ENCODE results near the gene ZNF831.

The ZNF831 gene

DNA sequence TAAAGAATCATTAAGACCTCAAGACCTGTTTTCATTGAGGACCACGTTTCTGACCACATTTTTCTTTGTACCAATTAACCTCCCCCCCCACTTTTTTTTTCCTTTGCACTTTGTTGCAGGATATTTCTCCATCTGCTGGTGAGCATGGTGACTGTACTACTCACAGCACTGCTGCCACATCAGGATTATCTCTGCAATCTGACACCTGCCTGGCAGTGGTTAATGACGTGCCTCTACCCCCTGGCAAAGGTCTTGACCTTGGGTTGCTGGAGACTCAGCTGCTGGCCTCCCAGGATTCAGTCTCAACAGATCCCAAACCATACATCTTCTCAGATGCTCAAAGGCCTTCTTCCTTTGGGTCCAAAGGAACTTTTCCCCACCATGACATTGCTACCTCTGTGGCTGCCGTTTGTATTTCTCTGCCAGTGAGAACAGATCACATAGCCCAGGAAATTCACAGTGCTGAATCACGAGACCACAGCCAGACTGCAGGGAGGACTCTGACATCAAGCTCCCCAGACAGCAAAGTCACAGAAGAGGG is 90.2 kb downstream of the ZNF831 start:
- no peak for DNase-seq

DNA sequence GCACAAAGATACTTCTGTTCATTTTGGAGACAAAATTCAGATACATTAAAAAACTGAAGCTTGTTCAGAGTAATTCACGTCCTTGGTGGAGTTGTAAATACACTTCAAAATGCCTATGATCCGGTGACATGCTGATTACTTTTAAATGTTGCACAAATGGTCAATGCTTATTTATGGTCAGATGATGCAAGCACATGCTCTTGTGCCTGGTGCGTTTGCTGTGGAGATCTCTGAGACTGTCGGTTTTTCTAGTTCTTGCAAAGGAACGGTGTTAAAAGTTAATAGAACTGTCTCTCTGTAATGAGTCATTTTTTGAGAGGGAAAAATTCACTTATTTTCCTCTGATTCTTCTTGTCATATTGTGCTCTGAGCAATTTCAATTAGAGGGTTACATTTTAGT is 91.6 kb downstream of the ZNF831 start:
- DNase-seq: no peak

DNA sequence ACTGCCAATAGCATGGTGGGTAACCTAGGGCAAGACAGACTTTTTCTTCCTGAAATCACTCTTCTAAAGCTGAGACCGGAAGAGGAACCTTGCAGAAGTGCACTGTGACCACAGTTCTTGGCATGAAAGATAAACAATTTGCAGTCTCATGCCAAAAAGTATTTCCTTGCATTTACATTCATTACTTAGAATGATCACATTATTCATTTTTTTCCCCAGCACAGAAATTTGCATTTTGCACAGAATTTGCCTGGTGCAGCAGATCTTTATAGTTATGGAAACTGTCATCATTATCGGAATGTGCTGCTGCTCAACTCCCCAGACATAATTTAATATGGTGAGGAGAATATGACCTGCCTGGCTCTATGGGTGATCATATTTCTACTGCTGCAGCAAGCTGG is 94.6 kb downstream of the ZNF831 start:
- DNase-seq: no peak

DNA sequence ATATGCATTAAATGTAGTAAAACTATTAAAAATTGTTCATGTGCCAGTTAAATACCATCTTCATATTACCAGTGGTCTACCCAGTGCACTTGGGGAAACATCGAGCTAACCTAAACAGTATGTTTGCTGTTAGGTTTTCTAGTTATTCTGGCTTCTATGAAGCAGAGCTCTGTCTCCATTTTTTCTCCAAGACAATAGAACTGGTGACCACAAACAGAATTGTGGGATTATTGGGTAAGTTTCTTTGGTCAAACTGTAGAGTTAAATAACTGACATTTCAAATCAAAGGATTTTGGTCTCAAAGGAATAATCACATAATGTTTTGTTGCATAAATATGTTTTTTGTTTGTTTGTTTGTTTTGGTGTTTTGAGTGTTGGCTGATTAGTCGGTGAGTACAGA is 96.3 kb downstream of the ZNF831 start:
- no peak for DNase-seq

DNA sequence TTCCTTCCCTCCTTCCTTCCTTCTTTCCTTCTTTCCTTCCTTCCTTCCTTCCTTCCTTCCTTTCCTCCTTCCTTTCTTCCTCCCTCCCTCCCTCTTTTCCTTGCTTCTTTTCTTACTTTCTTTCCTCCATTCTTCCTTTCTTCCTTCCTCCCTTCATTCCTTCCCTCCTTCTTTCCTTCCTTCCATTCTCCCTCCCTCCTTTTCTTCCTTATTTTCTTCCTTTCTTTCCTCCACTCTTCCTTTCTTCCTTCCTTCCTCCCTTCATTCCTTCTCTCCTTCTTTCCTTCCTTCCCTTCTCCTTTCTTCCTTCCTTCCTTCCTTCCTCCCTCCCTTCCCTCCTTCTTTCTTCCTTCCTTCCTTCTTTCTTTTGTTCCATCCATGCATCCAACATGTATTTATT is 101.7 kb downstream of the ZNF831 start:
- DNase-seq: no peak

DNA sequence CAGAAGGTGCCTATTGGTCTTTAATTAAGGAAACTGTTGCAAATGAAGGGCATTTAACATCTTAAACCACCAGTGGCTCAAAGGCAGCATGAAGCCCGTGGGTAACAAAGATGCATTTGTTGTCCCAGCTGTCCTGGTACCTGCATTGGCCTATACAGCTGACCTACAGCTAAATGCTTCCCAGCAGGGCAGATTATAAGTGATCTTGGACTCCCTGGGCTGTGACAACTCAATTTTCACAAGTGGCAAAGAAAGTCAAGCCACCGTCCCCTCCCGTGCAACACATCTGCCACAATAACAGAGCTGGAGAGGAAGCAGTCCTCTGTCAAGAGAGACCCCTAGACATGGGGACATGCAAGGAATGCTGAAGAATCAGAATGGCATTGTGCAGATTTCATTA is 105.2 kb downstream of the ZNF831 start:
- no peak for DNase-seq

DNA sequence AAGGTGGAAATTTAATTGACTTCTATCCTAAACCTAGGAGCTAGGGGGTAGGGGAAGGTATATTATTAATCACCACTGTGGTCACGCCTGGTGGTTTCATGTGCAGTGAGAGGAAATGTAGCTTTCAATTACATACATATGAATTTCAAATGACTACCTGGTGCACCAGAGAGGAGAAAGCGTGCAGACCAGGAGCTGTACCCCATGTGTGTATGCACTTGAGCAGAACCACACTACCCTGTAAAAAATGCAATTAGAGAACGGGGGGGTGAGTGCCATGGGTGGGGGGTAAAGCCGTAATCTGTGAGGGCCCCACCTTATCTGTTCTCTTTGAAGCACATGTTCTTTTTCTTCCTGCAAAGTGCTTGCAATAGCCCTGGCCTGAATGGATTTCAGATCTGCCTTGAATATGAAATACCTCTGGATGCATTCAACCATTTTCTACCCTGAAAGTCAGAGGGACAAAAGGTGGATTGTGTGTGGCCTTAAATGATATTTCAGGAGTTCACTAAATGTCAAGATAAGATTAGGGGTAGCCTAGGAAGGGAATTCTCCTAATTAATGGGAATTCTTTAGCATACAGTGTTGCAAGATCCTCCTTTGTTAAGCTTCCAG is 105.9 kb downstream of the ZNF831 start:
- no peak for DNase-seq

DNA sequence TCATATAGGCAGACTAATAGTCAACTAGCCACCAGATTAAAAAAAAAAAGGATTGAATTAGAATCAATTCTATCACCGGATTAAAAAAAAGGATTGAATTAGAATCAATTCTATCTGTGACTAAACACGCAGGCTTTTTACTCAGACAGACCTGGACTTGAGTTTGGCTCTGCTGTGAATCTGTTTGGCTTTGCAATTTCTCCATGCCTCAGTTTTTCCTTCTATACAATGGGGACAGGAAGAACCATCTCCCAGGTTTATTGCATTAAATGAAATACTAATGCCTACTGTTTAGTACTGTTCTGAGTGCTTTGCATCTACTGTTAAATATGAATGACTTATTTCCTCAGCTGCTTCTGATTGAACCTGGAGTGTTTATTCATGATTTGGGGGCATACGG is 106.8 kb downstream of the ZNF831 start:
- DNase-seq: no peak

DNA sequence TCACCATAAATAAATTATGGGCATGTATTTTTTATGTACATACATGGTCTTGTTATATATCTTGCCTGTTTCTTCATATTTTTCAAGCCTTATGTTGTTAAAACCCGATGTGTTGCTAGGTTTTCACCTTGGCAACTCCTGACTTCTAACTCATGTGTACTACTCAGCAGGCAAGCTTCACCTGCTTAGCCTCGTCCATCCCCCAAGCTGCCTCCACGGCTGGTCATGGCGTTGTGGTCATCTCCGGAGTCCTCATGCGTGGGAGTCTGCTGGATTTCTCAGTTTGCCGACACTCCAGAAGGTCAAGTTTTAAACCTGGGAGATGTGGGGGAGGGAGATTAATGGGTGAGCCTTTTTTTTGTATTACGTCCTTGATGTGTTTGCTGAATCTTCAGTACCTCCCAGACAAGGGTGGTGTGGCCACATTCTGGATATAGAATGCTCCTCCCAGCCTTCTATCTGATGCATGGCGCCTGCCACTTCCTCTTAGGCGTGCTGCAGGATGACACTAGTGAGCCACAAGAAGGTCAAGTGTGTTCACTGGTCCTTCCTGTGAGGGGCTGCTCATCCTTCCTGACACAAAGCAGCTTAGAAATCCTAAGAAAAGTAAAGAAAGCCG is 110.2 kb downstream of the ZNF831 start:
- DNase-seq: no peak

DNA sequence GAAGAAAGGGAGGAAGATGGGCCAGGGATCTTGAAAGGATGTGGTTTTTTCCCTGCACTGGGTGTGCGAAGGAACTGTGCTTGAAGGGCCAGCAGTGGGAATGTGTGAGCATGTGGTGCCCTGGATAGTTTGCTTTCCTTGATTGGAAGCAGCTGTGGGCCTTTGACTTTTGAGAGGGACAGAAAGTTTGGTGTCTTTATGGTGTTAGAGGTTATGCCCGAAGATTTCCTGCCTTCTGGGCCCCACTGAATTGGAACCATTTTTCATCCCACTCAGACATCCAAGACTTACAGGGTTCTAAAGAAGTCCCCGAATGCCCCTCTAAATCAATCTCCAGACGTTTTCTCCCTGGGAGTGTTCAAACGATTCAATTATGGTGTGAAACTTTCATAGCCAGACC is 113.3 kb downstream of the ZNF831 start:
- no peak for DNase-seq

DNA sequence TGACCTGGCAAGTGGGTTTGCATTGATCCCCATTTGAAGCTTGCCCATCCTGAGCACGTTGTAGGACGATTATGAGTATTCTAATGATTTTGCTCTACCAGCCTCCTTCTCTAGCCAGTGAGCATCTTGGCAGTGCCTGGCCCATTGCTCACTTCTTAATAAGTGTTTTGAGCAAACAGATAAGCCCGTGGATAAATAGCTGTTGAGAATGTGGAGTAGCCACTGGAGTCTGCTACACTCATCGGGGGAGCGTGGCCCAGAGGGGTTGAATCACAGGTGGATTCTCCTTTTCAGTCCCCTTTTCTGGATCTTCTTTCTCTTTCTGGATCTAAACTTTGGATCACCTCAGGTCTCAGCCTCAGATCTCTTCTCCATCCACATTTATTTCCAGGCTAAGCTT is 120.8 kb downstream of the ZNF831 start:
- no peak for DNase-seq

DNA sequence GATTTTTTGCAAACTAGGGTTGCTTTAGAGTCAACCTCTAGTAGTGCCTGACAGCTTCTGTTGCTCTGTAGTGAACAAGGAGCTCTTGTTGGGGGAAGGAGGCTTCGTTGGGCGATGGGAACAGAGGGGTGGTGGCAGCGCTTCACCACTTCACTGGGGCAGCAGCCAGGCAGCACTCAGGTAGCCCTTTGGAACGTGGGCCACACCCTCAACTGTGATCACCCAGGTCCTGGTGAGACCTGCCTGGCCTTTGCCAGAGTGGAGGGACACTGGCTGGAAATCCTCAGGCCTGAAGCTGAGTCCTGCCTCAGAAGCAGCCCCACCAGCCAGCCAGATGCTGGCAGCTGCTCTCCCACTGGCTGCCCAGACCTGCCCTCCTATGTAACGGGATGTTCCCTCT is 126.4 kb downstream of the ZNF831 start:
- no peak for DNase-seq

DNA sequence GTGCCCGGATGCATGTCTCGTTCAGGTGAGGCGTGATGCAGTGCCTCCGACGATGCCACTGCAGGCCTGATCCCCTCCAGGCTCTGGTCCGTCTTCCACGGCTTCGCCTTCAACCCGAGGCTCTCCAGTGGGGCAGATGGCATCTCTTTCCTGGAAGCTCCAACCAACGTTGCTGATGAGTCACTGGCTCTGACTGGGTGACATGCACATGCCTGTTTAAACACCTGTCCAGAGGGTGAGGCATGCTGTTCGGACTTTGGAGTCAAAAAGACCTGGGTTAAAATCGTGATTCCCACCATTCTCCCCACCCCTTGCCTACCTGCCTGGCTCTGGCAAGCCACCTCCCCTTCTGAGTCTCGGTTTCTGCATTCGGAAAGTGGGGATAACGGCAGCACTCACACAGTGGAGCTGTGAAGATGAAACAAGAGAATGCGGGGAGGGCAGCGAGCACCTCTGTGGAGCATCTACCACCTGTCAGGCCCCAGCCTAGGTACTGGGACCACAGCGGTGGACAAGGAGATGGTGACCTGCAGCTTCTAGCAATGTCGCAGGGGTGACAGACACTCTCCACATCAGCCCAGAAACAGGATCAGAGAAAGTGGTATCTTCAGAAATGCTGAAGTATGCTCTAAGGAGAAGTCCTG is 128.2 kb downstream of the ZNF831 start:
- no peak for DNase-seq

DNA sequence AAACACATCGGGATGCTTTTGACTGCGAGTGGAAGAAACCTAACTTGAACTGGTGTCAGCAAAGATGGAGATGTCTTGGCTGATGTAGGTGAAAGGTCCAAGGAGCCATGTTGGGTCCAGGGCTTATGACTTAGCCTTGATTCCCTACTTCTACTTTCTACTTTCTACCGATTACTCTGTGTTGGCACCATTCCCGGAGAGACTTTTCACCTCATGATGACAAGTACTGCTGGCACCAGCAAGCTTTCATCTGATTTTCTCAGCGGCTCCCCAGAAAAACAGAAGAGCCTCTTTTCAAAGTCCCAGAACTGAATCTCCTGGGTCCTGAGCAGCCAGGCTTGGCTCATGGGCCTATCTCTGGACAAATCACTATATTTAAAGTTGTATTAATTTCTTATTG is 131.9 kb downstream of the ZNF831 start:
- no peak for DNase-seq

DNA sequence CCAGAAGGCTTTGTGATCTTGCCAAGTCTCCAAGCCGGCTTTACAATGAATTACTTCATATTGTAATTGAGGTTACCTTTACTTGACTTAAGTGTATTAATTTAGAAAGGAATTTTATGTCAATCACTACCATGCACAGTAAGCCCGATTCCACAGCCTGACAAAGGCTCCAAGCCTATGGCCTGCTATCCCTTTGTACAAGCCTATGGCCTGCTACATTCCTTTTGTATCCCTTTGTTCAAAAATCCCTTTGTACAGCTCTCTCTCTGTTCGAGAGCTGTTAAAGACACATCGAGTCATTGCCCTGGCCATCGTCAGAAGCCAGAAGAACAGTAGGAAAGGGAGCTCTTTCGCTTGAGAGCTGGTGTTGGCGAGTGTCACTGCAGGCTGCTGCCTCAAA is 134.1 kb downstream of the ZNF831 start:
- DNase-seq: no peak

DNA sequence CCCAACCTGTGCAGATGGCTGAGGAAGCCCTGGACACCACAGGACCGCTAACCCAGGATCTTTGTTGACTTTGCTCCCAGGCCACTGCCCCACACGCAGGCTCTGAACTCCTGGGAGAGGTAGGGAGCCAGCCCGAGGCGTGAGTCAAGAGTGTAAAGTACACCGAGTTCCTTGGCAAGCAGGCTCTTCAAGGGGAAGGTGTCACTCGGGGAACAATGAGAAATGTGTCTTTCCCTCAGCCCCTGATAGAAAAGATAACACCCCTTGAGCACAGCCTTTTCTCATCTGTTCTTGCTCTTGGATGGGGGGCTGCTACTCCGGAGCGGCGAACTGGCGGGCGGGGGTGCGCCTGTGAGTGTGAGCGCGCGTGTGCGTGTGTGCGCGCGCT is 136.3 kb downstream of the ZNF831 start:
- no peak for DNase-seq

DNA sequence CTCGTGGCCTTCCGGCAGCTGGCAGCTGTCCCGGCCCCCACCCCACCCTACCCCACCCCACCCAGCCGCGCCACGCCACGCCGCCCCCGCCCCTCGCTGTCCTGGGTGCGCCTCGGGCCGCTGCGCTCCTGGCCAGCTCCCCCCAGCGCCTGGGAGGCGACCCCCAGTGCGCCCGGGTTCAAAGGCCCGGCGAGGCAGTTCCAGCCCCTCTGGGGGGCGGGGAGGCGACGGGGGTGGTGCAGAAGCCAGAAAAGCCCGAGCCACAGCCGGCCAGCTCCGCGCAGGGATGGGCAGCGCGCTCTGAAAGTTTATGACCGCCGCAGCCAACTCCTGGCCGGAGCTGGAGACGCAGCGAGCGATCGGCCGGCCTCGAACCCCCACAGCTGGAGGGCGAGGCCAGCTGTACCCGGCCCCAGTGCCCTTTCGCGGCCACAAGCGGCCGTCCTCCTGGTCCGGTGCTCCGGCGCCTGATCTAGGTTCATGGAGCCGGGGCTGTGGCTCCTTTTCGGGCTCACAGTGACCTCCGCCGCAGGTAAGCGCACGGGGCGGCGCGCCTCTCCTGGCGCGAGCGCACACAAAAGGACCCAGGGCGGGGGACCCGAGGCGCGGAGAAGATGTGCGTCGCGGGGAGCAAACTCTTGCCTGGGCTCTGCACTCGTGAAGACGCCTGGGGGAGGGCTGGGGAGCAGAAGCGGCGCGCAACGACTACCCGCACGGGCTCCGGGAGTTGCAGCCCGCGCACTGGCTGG is 136.9 kb downstream of the ZNF831 start, which contains the start of gene EDN3:
Gene EDN3 (plus strand): TSS at position 279 of the 749 bp plus-strand sequence. CDS start 202 bp downstream, at position 481.
- DNase-seq: no peak

DNA sequence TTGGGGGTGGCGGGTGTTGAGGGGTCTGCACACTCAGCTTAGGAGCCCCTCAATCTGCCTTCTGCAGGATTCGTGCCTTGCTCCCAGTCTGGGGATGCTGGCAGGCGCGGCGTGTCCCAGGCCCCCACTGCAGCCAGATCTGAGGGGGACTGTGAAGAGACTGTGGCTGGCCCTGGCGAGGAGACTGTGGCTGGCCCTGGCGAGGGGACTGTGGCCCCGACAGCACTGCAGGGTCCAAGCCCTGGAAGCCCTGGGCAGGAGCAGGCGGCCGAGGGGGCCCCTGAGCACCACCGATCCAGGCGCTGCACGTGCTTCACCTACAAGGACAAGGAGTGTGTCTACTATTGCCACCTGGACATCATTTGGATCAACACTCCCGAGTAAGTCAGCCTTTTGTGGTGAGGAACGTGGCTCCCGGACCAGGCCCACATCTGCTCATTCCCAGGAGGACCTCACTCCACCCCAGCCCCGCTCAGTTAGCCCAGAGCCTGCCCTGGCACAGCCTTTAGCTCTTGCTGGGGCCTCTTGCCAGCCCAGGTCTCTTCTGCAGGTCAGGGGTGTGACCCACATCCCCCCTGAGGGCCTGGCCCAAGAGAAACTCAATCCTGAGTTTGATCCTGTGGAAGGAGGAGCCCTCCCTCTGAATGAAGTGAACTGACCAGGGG is 137.9 kb downstream of the ZNF831 start:
- DNase-seq: no peak

DNA sequence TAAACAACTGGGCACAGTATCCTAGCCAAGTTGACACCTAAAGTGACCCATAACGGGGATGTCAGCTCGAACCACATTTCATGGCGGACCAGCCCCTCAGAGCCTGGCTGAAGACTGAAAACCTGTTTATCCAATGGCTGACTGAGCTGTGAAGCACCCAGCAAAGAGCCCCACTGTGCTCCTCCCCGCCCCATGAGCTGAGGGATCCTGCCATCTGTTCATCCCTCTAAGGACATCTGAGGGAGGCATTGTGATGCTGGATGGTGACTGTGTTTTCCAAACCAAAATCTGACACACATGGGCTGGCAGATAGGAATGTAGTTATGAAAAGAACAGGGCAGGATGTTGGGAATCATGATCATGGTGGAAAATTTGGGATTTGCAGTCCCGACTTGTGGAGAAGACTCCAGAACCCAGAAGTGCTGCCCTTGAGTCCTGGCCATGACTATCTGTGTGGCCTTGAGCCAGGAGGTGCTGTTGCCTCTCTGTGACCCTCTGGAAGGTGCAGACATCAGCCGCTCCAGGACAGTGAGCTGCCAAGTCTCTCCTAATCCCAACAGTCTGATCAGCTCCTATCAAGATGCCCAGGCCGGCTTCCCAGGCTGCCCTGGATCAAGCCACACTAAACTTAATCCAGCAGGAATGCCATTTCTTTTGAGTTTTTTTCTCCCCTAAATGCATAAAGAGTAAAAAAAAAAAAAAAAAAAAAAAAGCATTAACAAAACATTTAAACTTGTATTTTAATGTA is 142.5 kb downstream of the ZNF831 start:
- no peak for DNase-seq

DNA sequence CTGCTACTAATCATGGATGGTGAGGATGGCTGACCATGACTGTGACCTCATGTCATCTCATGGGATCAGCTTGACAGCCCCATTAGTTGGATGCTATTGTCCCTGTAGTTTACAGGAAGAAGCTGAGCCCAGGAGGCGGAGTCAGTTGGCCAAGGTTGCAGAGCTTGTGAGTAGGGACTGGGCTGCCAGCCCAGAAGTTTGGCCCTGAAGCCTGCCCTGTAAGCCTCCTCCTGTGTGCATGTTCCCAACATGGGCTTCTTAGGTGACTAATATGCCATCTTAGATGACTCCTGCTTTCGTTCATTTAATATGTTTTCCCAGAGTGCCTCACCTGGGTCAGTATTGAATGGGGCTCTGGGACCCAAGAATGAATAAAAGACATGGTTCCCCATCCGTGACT is 143.6 kb downstream of the ZNF831 start:
- no peak for DNase-seq
